ENCODE results near the gene MLXIP.

GRCh38 chr12:122155705-122156104 lies 77.1 kb downstream of the MLXIP start:
- TF ChIP-seq, protein P1, sequence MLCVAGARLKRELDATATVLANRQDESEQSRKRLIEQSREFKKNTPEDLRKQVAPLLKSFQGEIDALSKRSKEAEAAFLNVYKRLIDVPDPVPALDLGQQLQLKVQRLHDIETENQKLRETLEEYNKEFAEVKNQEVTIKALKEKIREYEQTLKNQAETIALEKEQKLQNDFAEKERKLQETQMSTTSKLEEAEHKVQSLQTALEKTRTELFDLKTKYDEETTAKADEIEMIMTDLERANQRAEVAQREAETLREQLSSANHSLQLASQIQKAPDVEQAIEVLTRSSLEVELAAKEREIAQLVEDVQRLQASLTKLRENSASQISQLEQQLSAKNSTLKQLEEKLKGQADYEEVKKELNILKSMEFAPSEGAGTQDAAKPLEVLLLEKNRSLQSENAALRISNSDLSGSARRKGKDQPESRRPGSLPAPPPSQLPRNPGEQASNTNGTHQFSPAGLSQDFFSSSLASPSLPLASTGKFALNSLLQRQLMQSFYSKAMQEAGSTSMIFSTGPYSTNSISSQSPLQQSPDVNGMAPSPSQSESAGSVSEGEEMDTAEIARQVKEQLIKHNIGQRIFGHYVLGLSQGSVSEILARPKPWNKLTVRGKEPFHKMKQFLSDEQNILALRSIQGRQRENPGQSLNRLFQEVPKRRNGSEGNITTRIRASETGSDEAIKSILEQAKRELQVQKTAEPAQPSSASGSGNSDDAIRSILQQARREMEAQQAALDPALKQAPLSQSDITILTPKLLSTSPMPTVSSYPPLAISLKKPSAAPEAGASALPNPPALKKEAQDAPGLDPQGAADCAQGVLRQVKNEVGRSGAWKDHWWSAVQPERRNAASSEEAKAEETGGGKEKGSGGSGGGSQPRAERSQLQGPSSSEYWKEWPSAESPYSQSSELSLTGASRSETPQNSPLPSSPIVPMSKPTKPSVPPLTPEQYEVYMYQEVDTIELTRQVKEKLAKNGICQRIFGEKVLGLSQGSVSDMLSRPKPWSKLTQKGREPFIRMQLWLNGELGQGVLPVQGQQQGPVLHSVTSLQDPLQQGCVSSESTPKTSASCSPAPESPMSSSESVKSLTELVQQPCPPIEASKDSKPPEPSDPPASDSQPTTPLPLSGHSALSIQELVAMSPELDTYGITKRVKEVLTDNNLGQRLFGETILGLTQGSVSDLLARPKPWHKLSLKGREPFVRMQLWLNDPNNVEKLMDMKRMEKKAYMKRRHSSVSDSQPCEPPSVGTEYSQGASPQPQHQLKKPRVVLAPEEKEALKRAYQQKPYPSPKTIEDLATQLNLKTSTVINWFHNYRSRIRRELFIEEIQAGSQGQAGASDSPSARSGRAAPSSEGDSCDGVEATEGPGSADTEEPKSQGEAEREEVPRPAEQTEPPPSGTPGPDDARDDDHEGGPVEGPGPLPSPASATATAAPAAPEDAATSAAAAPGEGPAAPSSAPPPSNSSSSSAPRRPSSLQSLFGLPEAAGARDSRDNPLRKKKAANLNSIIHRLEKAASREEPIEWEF (CRISPR knock-in tag; IDR thresholded peaks at IDR 0.05) = no peak
- no peak for TF ChIP-seq SIRT6 (IDR thresholded peaks at IDR 0.05; ENCODE audit: low read depth, low read length)
- no peak for TF ChIP-seq SIX5 (IDR thresholded peaks at IDR 0.05; ENCODE audit: borderline replicate concordance in 1 of 2, insufficient read depth in 1 of 2, low read depth in 1 of 2, low read length in 2 of 2)
- TF ChIP-seq ARNT (IDR thresholded peaks at IDR 0.05) = no peak
- no peak for TF ChIP-seq POLR2A (conservative IDR thresholded peaks at IDR 0.05)
- TF ChIP-seq, protein P2, sequence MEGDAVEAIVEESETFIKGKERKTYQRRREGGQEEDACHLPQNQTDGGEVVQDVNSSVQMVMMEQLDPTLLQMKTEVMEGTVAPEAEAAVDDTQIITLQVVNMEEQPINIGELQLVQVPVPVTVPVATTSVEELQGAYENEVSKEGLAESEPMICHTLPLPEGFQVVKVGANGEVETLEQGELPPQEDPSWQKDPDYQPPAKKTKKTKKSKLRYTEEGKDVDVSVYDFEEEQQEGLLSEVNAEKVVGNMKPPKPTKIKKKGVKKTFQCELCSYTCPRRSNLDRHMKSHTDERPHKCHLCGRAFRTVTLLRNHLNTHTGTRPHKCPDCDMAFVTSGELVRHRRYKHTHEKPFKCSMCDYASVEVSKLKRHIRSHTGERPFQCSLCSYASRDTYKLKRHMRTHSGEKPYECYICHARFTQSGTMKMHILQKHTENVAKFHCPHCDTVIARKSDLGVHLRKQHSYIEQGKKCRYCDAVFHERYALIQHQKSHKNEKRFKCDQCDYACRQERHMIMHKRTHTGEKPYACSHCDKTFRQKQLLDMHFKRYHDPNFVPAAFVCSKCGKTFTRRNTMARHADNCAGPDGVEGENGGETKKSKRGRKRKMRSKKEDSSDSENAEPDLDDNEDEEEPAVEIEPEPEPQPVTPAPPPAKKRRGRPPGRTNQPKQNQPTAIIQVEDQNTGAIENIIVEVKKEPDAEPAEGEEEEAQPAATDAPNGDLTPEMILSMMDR (IDR thresholded peaks at IDR 0.05 in 2 of 3, conservative IDR thresholded peaks at IDR 0.05 in 1 of 3; ENCODE audit: insufficient read depth in 2 of 3, low read depth in 1 of 3, low read length in 3 of 3) = no peak
- TF ChIP-seq ELK1 (CRISPR knock-in tag; IDR thresholded peaks at IDR 0.05) = no peak
- TF ChIP-seq ETV6 (IDR thresholded peaks at IDR 0.05; ENCODE audit: borderline replicate concordance in 1 of 2, low read depth in 2 of 2, low read length in 1 of 2) = no peak
- TF ChIP-seq ETV6 (CRISPR knock-in tag; IDR thresholded peaks at IDR 0.05; ENCODE audit: borderline replicate concordance) = no peak
- TF ChIP-seq FOXJ3 (CRISPR knock-in tag; IDR thresholded peaks at IDR 0.05) = no peak
- no peak for TF ChIP-seq MAFG (tag; conservative IDR thresholded peaks at IDR 0.05)
- TF ChIP-seq ZBTB7A (IDR thresholded peaks at IDR 0.05; ENCODE audit: borderline replicate concordance, control insufficient read depth, low read depth, low read length) = no peak
- TF ChIP-seq CLOCK (CRISPR knock-in tag; IDR thresholded peaks at IDR 0.05; ENCODE audit: borderline replicate concordance) = no peak
- no peak for TF ChIP-seq EGR1 (conservative IDR thresholded peaks at IDR 0.05)

Data from K562 (cell line).